HG03565 (cell line): ENCODE data around the gene EMX1.
"Not testable (repeated sequence)": the region's sequence is repeated elsewhere in the genome, so short reads cannot be mapped to it uniquely, and the experiment has no call there.

Source experiments
- ATAC-seq: cut with Tn5 transposase; IDR thresholded peaks from one replicate; pipeline ENCODE4 v1.9.1; 2021; ENCODE audit warnings: mild to moderate bottlenecking, moderate library complexity; ENCODE audit not compliant: unreplicated experiment

EMX1 gene

DNA sequence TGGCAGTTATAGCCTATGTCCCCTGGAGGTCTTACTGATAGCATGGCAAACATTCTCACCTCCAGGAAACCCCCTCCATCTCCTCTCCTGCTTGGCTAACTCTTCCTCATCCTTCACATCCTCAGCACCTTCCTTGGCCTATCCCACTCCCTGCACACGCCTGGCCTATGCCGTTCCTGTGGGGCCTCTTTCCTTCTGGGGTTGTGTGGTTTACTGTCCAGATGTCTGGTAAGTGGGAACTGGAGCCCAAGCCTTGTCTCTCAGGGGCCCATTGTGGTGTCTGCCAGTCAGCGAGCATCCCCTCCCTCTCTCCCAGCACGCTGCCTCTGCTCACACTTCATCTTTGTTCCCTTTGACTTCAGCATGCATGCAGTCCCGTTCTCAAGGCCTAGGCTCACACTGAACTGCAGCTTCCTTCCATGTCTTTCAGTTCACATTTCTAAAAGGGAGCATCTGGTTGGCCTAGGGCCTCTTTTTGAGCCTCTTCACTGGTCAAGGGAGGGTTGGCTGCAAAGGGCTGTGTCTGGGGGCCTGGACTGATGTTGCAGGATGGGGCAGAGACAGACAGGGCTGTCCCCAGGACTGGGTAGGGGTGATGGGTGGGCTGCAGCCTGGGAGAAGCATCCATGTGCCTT, 17.0 kb upstream of the EMX1 start:
- no peak for ATAC-seq

DNA sequence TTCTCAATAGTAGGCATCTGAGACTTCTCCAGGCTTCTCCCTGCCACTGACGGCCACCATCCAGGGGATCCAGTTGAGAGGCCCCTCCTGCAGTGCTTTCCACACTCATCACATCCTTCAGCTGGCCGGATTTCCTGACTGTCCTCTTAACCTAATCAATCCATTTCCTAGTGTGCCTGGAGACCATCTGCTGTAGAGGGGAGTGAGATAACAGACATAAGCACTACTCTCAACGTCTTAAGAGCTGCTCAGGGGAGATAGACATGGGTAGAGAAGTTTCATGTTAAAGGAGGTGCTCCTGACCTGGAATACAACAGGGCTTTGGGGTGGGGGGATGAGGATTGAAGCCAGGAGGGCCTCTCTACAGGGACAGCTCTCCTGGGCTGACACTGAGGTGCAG, 15.9 kb upstream of the EMX1 start:
- ATAC-seq = no peak

DNA sequence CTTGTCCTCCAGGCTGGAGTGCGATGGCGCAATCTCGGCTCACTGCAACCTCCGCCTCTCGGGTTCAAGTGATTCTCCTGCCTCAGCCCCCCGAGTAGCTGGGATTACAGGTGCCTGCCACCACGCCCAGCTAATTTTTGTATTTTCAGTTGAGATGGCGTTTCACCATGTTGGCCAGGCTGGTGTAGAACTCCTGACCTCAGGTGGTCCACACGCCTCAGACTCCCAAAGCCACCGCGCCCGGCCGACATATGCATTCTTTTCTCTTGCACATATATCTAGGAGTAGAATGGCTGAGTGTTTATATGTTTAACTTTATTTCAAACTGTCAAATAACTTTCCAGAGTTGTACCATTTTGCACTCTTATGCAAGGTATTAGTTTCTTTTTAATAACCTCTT, 9.9 kb upstream of the EMX1 start:
- ATAC-seq = not testable (repeated sequence)

DNA sequence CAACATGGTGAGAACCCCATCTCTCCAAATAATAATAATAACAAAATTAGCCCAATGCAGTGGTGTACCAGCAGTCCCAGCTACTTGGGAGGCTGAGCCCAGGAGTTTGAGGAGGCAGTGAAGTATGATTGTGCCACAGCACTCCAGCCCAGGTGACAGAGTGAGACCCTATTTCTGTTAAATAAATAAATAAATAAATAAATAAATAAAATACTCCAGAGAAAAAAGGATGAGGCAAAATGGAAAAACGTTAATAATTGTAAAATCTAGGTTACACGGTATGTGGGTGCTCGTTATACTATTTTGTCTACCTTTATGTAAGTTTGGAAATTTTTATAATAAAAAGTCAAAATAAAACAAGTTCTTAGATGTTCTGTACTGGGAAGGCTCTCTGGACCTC, 8.6 kb upstream of the EMX1 start:
- ATAC-seq = no peak

DNA sequence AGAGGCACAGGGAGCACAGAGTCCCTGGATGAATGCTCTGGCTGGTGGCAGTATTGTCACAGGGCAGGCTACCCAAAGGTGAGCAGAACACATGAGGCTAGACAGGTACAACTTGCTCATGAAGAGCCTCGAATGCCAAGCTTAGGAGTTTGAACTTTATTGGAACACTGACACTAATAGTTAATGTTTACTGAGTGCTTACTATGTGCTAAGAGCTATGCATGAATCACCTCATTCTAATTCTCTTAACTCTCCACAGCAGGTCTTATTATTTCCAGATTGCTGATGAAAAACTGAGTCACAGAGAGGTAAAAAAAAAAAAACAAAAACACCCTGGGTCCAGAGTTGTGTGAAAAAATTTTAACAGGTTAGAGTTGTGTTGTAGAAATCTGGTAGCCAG, 6.1 kb upstream of the EMX1 start:
- no peak for ATAC-seq

DNA sequence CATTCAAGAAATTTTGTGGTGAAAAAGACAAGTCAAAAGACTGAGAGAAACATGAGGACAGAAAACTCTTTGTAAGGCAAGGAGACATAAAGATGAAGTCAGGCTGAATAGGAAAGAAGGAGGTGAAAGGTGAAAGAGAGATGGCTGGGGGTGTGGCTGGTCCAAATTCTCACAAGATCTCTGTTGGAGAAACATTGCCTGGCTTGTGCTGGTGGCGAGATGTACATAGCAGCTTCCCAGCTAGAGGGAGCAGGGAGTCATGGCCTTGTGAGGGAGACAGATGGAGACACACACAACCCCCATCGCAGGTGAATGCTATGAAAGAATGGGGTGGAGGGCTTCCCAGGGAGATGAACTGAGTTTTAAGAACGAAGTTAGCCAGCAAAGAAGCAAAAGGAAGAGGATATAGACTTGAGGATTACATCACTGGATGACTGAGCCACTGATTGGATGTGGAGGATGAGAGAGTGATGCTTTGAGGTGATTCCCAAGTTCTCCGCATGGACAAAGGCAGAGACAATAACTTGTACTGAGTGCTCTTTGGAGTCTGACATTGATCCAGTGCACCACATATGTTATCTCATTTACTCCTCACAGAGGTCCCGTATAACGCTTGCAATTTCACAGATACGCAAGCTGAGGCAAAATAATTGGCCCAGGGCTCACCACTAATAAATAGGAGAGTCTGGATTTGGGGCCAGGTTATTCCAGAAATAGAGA, 3.7 kb upstream of the EMX1 start:
- ATAC-seq = no peak

DNA sequence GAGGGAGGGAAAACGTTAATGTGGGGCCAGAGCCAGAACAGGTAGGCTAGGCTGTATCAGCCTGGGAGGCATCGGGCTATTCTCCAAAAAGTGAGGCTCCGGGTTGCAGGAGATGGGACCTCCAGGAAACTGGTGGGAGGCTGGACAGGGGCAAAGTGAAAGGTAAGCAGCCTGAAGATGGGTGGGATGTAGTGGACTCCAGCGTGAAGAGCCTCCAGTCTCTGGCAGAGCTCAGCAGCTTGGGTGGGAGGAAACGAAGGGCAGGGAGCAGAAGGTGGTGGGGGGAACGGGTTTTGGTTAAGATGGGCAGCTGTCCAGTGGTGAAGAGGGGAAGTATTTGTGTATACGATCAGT, 3.1 kb upstream of the EMX1 start:
- no peak for ATAC-seq

DNA sequence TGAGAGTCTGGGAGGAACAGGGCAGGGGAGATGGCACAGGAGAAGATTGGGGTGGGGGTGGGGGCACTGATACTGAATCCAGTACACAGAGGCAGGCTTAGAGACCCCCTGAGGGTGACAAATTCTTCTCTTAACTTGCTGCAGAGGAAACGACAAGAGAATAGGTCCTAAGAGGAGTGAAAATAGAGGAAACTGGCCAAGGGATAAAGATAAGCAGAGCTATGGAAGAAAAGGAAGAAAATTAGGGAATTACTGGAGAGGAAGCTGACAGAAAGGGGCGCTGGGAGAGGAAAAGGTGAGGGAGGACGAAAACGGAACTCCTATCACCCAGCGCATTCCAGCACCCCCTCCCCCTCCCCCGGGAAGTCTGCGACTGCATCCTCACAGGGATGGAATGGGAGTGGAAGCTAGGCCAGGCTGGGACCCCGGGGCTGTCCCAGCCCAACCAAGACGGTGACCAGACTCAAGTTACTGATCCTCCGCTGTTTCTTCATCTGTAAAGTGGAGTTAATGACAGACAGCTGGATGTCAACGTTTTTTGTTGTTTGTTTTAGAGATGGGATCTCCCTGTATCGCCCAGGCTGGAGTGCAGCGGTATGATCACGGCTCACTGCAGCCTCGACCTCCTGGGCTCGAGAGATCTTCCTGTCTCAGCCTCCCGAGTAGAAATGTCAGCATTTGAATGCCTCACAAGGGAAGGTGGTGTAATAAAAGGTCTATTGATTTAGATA, 2.6 kb upstream of the EMX1 start:
- no peak for ATAC-seq

DNA sequence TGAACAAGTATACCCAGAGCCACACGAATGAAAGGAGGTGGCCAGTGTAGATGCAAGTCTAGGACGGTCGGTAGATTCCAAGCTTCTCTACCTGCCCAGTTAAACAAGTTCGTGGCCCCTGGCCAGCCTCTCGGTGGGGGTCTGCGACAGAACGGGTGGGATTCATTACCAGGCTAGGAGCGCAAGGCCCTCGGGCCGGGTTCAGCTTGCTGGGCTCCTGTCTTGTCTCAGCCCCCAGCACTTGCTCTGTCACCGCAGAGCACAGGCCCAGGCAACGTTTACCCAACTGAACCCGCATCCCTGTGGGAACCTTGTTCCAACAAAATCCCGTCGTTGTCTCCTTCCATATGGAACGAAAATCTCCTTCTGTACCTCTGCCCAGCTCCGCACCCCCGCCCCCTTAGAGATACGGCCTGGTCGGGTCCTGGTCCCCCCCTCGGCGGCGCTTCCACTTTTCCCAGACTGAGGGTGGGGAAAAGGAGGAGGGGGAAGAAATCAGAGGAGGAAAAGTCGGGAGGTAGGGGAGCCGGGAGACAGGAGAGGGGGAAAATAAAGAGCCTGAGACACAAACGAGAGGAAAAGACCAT, 1.9 kb upstream of the EMX1 start:
- no peak for ATAC-seq

DNA sequence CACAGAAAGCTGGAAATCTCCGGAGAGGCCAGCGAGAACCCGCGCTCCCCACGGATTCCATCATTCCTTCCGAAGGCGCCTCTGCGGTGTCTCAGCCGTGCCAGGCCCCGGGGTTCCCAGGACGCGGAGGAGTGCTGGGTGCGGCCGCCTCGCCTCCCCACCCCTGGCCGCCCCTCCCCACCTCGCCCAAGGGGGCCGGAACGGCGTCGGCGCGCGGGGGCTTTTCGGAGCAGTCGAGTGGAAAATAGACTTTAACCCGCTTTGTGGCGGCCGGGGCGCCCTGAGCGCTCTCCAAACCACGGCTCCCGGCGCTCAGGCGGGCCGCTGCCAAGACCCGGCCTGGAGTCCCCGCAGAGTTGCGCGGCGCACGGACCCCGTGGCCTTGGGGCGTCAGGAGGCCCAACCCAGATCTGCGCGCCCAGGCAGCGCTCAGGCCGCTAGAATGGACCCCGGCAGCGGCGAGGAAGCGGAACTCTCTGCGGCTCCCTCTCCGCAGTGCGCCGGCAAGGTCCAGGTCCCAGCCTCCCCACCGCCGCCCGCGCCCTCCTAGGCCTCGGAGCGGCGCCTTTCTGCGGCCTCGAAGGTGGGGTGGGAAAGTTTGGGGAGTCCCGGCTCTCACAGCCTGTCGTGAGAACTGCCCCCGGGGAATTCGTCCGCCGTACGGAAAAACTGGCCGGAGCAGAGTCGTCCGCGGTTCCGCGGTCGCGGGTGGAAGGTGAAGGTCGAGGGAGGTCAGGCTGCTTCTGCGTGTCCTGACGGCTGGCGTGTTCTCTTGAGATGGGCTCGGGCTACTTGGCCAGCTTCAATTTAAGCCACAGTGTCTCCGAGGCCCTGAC, 1.2 kb upstream of the EMX1 start:
- ATAC-seq = peak; percentile 61

DNA sequence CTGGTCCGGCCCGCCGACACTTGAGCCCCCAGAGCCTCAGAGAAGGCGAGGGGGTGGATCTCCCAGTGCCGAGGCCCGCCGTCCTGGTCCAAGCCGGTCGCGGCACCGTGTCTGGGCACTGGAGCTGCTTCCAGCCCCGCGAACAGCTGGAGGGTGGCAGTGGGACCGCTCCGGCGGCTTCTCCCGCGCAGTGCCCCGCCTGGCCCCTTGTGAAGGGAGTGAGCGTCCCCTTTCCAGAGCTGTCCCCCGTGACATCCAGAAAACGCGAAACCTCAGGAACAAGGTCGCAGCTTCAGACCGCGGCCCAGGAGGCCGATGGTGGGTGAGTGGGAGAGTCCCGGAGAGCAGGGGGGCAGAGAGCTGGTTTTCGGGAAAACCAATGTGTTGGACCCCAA, 579 bp upstream of the EMX1 start:
- ATAC-seq = no peak

DNA sequence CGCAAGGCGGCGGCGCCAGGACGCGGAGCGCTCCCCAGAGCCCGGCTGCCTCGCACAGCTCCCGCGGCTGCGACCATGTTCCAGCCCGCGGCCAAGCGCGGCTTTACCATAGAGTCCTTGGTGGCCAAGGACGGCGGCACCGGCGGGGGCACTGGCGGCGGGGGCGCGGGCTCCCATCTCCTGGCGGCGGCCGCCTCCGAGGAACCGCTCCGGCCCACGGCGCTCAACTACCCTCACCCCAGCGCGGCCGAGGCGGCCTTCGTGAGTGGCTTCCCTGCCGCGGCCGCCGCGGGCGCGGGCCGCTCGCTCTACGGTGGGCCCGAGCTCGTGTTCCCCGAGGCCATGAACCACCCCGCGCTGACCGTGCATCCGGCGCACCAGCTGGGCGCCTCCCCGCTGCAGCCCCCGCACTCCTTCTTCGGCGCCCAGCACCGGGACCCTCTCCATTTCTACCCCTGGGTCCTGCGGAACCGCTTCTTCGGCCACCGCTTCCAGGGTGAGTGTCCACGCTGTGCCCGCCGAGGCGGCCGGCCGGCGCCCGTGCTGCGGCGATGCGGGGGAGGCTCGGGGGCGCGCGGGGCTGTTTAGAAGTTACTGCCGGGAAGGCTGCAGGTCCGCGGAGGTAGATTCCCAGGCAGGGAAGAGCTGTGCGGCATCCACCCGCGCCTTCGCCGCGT, 696 bp downstream of the EMX1 start:
- no peak for ATAC-seq

DNA sequence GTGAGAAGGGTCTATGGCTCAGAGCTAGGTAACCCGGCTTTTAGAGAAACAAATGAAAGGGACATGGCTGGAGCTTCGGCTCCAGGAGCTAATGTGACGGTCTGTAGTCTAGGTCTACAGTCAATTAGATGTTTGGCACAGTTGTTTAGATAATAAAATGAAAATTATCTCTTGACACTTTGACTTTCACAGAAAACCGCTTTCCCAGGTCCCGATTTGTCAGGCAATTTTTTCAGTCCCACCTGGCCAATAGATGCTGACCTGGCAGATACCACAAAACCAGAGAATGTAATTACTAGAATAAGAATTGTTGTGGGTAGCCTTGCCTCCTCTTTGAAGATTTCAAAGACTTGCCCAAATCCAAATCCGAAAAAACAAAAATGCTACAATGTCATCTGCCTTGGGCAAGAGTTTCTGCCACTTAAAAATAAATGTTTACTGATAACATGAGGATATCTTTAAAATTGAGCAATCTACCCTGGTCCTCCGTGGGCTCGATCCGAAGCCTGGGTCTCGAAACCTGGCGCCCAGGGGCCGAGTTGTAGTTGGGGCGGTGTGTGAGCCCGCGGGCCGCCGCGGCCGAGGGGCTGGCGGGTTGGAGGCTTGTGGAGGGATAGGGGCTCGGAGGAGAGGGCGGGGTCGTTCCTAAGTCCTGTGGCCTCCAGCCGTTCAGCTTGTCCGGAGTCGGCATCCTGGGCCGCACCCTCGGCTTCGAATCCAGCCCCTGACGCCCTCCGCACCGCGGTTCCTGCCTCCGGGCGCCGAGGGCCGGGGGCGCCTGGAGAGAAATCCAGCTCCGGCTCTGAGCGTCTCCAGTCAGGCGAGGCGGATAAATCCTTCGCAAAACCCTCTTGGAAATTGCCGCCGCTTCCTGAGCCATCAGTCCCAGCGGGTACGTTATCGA, 2.3 kb downstream of the EMX1 start:
- ATAC-seq = no peak

DNA sequence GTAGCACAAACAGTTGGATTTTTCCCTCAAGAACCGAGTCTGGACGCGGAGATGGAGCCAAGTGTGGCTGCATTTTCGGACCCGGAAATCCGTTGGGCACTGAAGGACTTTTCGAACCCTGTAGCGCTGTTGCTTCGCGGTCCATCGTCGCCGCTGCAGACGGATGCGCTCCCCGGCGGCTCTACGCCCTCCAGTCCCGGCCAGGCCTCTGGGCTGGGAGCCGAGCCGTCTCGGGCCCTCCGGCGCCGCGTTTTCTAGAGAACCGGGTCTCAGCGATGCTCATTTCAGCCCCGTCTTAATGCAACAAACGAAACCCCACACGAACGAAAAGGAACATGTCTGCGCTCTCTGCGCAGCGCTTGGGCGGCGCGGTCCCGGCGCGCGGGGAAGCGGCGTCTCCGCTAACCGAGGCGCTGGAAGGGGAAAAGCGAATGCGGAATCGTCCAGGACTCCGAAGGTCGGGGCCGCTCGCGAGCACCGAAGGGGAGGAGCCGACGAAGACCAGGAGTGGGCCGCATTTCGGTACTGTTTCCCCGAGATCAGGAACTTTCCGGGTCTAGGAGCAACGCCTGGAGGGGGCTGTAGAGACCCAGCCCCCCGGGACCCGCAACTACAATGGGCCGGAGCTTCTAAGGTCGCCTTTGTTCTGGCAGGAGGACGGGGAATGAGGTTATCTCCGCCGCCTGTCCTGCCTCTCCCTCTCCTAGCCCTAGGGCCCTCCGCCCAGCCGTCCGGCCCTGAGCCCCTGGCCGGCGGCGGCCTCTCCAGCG, 3.2 kb downstream of the EMX1 start:
- ATAC-seq = no peak

DNA sequence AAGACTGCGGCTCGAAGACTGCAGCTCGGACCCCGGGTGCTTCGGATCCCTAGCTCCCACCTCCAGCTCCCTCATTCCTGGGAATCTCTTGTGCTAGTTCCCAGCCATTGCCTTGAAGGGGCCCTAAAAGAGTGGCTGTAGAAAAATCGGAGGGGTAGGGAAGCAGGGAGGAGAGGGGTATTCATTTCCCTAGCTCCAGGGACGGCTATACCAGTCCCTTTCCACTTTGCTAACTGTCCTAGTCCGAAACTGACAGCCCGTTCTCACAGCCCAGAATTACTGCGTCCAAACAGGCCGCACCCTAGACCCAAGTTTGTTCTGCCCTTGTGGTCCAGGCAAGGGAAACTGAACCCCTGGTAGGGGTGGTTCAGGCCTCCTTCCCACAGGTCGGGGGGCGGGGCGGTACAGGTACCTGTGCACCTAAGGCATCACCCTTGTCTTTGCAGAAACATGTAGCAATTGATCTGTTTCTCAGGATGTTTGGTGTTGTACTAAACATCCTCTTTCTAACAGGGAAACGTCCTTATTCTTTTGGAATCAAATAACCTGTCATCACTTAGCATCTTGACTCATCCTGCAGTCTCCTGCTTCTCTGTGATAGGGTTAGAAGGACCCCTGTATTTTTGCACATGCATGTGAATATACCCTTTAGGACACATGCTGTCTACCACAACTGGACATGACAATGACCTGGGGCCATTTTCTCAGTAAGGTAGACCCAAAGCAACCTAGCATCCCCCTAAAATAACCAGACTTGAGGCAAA, 4.0 kb downstream of the EMX1 start:
- ATAC-seq = no peak

DNA sequence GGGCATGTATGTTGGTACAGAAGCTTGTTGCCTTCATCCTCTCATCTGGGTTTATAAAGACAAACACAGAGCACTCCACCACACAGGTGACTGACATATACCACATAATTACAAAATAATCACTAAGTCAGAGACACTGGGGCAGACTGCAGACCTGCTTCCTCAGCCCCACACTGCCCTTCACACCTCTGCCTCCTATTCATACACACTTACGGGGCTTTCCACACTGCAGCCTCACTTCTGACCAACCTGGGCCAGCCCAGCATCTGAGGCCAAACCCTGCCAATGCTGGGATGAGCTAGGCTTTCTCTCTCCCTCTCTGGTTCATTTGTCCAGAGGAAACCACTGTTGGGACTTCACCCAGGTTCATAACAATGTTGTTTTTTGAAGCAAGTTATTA, 4.5 kb downstream of the EMX1 start:
- no peak for ATAC-seq

DNA sequence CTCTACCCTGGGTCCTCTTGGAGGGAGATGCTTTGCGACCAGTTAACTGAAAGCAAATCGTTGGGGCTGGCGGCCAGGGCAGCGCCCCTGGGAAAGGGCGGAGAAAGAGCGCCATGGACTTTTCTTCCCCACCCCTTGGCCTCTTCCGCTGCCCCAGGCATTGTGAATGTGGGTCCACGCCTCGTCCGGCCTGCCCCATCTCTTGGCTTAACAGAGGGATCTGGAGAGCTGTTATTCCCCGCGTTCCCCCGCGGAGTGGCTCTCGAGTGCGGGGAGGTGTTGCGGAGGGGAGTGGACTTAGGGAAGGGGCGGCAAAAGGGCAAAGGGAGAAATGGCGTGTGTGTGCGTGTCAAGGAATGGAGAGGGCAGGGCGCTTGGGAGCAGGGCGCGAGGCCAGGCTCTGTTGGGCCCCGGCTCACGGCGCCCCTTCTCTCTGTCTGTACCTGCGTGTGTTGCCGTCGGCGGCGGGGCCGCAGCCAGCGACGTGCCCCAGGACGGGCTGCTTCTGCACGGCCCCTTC, 6.6 kb downstream of the EMX1 start:
- ATAC-seq = no peak
